GM12878 (cell line): ENCODE results near the gene LHFPL2. TPM values are rescaled to one million over a fixed set of nuclear protein-coding genes. Genes with fewer than 3 reads are reported as not detected.

Experiments
- CHD4 ChIP-seq: fragments of 200-600 bp; sonication (generic); IDR thresholded peaks from 2 replicates; pipeline ENCODE4 v1.6.1; 2016; ENCODE audit warnings: mild to moderate bottlenecking
- CUX1 ChIP-seq: IDR thresholded peaks from 2 replicates; pipeline ENCODE4 v1.6.1; 2012; ENCODE audit warnings: improper control_type of control experiment, low read depth, low read length; ENCODE audit not compliant: insufficient replicate concordance
- ESRRA ChIP-seq: IDR thresholded peaks from 2 replicates; pipeline ENCODE4 v1.6.1; 2012; ENCODE audit warnings: mild to moderate bottlenecking, low read length, improper control_type of control experiment
- GABPA ChIP-seq: IDR thresholded peaks from 2 replicates; pipeline ENCODE4 v1.6.1; 2014; ENCODE audit warnings: antibody characterized with exemption, low read depth, mild to moderate bottlenecking, inconsistent platforms
- HDGF ChIP-seq: fragments of 450-650 bp; IDR thresholded peaks from 2 replicates; pipeline ENCODE4 v1.6.1; 2016; ENCODE audit warnings: antibody characterized with exemption
- HSF1 ChIP-seq: fragments of 150-350 bp; IDR thresholded peaks from 2 replicates; pipeline ENCODE4 v1.6.1; 2014; ENCODE audit warnings: mild to moderate bottlenecking, low read depth, low read length
- JUNB ChIP-seq: IDR thresholded peaks from 2 replicates; pipeline ENCODE4 v1.6.1; 2016; ENCODE audit warnings: antibody characterized with exemption, mild to moderate bottlenecking
- MLLT1 ChIP-seq: fragments of 450-650 bp; IDR thresholded peaks from 2 replicates; pipeline ENCODE4 v1.6.1; 2016; ENCODE audit warnings: mild to moderate bottlenecking
- NFYB ChIP-seq: IDR thresholded peaks from 2 replicates; pipeline ENCODE4 v1.6.1; 2011; ENCODE audit warnings: low read depth, mild to moderate bottlenecking, low read length, improper control_type of control experiment, moderate library complexity; ENCODE audit not compliant: insufficient read depth
- PBX3 ChIP-seq: IDR thresholded peaks from 2 replicates; pipeline ENCODE4 v1.6.1; 2011; ENCODE audit warnings: mild to moderate bottlenecking, low read depth, low read length, moderate library complexity; ENCODE audit not compliant: insufficient replicate concordance
- RFX5 ChIP-seq: IDR thresholded peaks from 2 replicates; pipeline ENCODE4 v1.6.1; 2011; ENCODE audit warnings: low read depth, low read length, improper control_type of control experiment
- RUNX3 ChIP-seq: IDR thresholded peaks from 2 replicates; pipeline ENCODE4 v1.6.1; 2012; ENCODE audit warnings: low read length, inconsistent platforms
- SMAD1 ChIP-seq: fragments of 450-650 bp; IDR thresholded peaks from 2 replicates; pipeline ENCODE4 v1.6.1; 2018; ENCODE audit warnings: mild to moderate bottlenecking, low read depth; ENCODE audit not compliant: partially characterized antibody
- SRF ChIP-seq, 2 experiments: IDR thresholded peaks; 2 replicates each; pipeline ENCODE4 v1.6.1; 2011; ENCODE audit warnings: low read depth in 2 of 2, low read length in 2 of 2, mild to moderate bottlenecking in 1 of 2, moderate library complexity in 1 of 2
- TCF12 ChIP-seq: IDR thresholded peaks from 2 replicates; pipeline ENCODE4 v1.6.1; 2011; ENCODE audit warnings: low read depth, mild to moderate bottlenecking, low read length
- TCF7 ChIP-seq: IDR thresholded peaks from 2 replicates; pipeline ENCODE4 v1.6.1; 2014; ENCODE audit warnings: antibody characterized with exemption, borderline replicate concordance
- ZNF622 ChIP-seq: fragments of 450-650 bp; IDR thresholded peaks from 2 replicates; pipeline ENCODE4 v1.6.1; 2017; ENCODE audit warnings: mild to moderate bottlenecking, inconsistent platforms
- ZNF687 ChIP-seq: fragments of 450-650 bp; IDR thresholded peaks from 2 replicates; pipeline ENCODE4 v1.6.1; 2017; ENCODE audit warnings: mild to moderate bottlenecking, moderate library complexity
- polyA plus RNA-seq, 11 experiments: library from polyadenylated mRNA; depleted of rRNA in 4 of 11; unstranded in 6 of 11; stranded (reverse) in 5 of 11; fragments of >200 nt; fragmentation: Nextera tagmentation in 4 of 11; fragmentation: Illumina TruSeq in 1 of 11; extraction: Ambion mirVana in 4 of 11; extraction: Trizol in 1 of 11; gene quantifications; 1 replicate in 1 of 11; 2 replicates in 10 of 11; pipeline versions ENCODE4 v1.2.1 to v1.2.3, GENCODE V29; 2011 to 2016; ENCODE audit warnings: inconsistent platforms in 2 of 11, missing spikeins in 2 of 11, low read depth in 1 of 11
- total RNA-seq, 4 experiments: library from RNA; depleted of rRNA in 3 of 4; stranded (reverse); fragments of >200 nt in 3 of 4; fragmentation: Illumina TruSeq in 1 of 4; extraction: Trizol in 1 of 4; gene quantifications; 2 replicates each; pipeline versions ENCODE4 v1.2.1 to v1.2.3, GENCODE V29; 2013 to 2021

LHFPL2 gene
- total and polyA plus RNA-seq, 10 of the 15 experiments (the other 5 are each of a cell fraction or from before 2014, with no cell fraction given) = 4.1 to 21.8 (median 12.5) TPM

- no peak for TF ChIP-seq HDGF
- TF ChIP-seq ESRRA = no peak
- no peak for TF ChIP-seq ZNF622
- peak; percentile 90 for TF ChIP-seq RFX5
- no peak for TF ChIP-seq HSF1
- TF ChIP-seq CHD4 = no peak
- no peak for TF ChIP-seq GABPA
- TF ChIP-seq NFYB = peak; percentile 51; the same call in 1 of the 2 replicates
- no peak for TF ChIP-seq CUX1
- no peak for TF ChIP-seq SRF (IDR thresholded peaks at IDR 0.05; ENCODE audit: low read depth in 2 of 2, low read length in 2 of 2)
- no peak for TF ChIP-seq PBX3
- peak; percentile 37 for TF ChIP-seq RUNX3
- 0 out of 2 replicates have a peak, but pooled peaks have one; percentile 16 for TF ChIP-seq TCF12
- TF ChIP-seq MLLT1 = no peak
- no peak for TF ChIP-seq SMAD1
- no peak for TF ChIP-seq TCF7
- TF ChIP-seq JUNB = peak; percentile 39; the same call in 1 of the 2 replicates
- no peak for TF ChIP-seq ZNF687
Observed at GRCh38 chr5:78661691-78662090, 13.1 kb upstream of the LHFPL2 start (continued).
